Measurements from ENCODE around the gene C2orf68. TPM values are rescaled to one million over a fixed set of nuclear protein-coding genes. Genes with fewer than 3 reads are reported as not detected.

The C2orf68 gene
- total and polyA plus RNA-seq, 7 donors: 10.6 to 23.0 (median 13.0) TPM

DNA sequence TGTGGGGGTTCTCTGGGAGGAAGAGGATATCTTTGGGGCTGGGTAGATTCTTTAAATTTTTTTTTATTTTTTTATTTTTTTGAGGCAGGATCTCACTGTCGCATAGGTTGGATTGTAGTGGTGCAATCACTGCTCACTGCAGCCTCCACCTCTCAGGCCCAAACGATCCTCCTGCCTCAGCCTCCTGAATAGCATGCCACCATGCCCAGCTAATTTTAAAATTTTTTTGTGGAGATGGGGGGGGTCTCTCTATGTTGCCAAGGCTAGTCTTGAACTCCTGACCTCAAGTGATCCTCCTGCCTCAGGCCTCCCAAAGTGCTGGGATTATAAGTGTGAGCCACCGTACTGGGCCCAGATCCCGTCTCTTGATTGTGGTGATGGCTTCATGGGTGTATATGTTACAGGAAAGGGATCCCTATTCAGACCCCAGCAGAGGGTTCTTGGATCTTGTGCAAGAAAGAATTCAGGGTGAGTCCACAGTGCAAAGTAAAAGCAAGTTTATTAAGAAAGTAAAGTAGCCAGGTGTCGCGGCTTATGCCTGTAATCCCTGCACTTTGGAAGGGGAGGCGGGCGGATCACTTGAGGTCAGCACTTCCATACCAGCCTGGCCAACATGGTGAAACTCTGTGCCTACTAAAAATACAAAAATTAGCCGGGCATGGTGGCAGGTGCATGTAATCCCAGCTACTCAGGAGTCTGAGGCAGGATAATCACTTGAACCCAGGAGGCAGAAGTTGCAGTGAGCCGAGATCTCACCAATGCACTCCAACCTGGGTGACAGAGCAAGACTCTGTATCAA lies 2.0 kb upstream of the C2orf68 start:
- no peak overlapping the region for H3K4me3 ChIP-seq
- 85 to 90% methylated on average over 10 of the region's 10 CpGs for WGBS, 2 donors
- DNase-seq: no peak
- peaks cover 0 to 11% (median 0%) of the 10 kb centered on the region in 4 donors for H3K36me3 ChIP-seq
- no peak overlapping the region for H3K27ac ChIP-seq
- H3K27me3 ChIP-seq: no peaks in the 10 kb centered on the region
- intact Hi-C loops (cut with DNase I): no loop called here
- TF ChIP-seq CTCF (IDR thresholded peaks at IDR 0.05) (no peak), POLR2A (IDR thresholded peaks at IDR 0.05) (no peak), EP300 (IDR thresholded peaks at IDR 0.05) (no peak), POLR2AphosphoS5 (IDR thresholded peaks at IDR 0.05) (no peak)
- H3K9me3 ChIP-seq: no peaks in the 10 kb centered on the region
- peaks cover 0 to 37% (median 33%) of the 10 kb centered on the region in 4 donors for H3K4me1 ChIP-seq

GRCh38 chr2:85611217-85611704 lies 605 bp downstream of the C2orf68 start:
- Histone ChIP-seq H3K9me3 (no peaks in the 10 kb centered on the region), H3K36me3 (peaks cover 0 to 32% (median 0%) of the 10 kb centered on the region in 4 donors), H3K27ac (peak overlapping the region; percentile 79 to 93 (median 88)), H3K27me3 (no peaks in the 10 kb centered on the region), H3K4me1 (peaks cover 0 to 21% (median 18%) of the 10 kb centered on the region in 4 donors), H3K4me3 (peak overlapping the region; percentile 60 to 99 (median 86))
- DNase-seq: no peak
- 3 to 8% methylated on average over 24 of the region's 24 CpGs for WGBS, 2 donors
- intact Hi-C loops (cut with DNase I): no loop called here
- no peak for TF ChIP-seq POLR2A (IDR thresholded peaks at IDR 0.05)
- no peak for TF ChIP-seq EP300 (IDR thresholded peaks at IDR 0.05)
- TF ChIP-seq POLR2AphosphoS5 (IDR thresholded peaks at IDR 0.05): no peak
- no peak for TF ChIP-seq CTCF (IDR thresholded peaks at IDR 0.05)

- Histone ChIP-seq H3K4me1 (peaks cover 0 to 49% (median 44%) of the 10 kb centered on the region in 4 donors), H3K36me3 (peaks cover 0 to 32% (median 0%) of the 10 kb centered on the region in 4 donors), H3K4me3 (no peak overlapping the region), H3K27ac (peak overlapping the region in 1 of 4 donors; percentile 68), H3K9me3 (no peaks in the 10 kb centered on the region), H3K27me3 (no peaks in the 10 kb centered on the region)
- TF ChIP-seq EP300 (IDR thresholded peaks at IDR 0.05) (no peak), POLR2AphosphoS5 (IDR thresholded peaks at IDR 0.05) (no peak), CTCF (IDR thresholded peaks at IDR 0.05) (no peak), POLR2A (IDR thresholded peaks at IDR 0.05) (no peak)
- WGBS, 2 donors: 90 to 92% methylated on average over 9 of the region's 9 CpGs
- DNase-seq: peak; percentile 6
- intact Hi-C loops (cut with DNase I): no loop called here
These were observed 4.3 kb downstream of the C2orf68 start for GRCh38 chr2:85607268-85608215.

DNA sequence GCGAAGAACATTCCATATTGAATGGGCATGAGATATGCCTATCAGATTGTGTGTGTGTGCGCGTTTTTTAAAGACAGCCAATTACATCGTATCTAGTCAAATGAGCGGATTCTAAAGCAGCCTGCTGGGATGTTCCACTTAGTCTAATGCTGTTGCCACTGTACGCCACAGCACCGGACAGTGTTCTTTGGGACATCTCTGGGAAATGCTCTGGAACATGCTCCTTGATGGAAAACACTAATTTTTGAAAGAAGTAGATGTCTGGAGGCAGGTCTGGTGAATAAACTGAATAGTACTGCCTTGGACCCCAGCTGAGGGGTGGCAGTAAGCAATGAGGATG lies 5.8 kb downstream of the C2orf68 start:
- Histone ChIP-seq H3K9me3 (no peaks in the 10 kb centered on the region), H3K4me1 (peaks cover 0 to 51% (median 48%) of the 10 kb centered on the region in 4 donors), H3K4me3 (no peak overlapping the region), H3K36me3 (peaks cover 0 to 32% (median 0%) of the 10 kb centered on the region in 4 donors), H3K27ac (peak overlapping the region; percentile 5 to 97 (median 52)), H3K27me3 (no peaks in the 10 kb centered on the region)
- TF ChIP-seq CTCF (IDR thresholded peaks at IDR 0.05) (no peak), POLR2AphosphoS5 (IDR thresholded peaks at IDR 0.05) (no peak), EP300 (IDR thresholded peaks at IDR 0.05) (no peak), POLR2A (IDR thresholded peaks at IDR 0.05) (no peak)
- no peak for DNase-seq
- WGBS, 2 donors: 88% methylated on average over 7 of the region's 7 CpGs
- intact Hi-C loops (cut with DNase I): no loop called here
